ENCODE results near the gene ZNF200. TPM values are rescaled to one million over a fixed set of nuclear protein-coding genes. Genes with fewer than 3 reads are reported as not detected.
"Not testable (repeated sequence)": the region's sequence is repeated elsewhere in the genome, so short reads cannot be mapped to it uniquely, and the experiment has no call there.

The ZNF200 gene
- total and polyA plus RNA-seq, 2 donors (not counting 3 experiments of a cell fraction or from before 2014, with no cell fraction given): 2.8 to 10.0 TPM

GRCh38 chr16:3212006-3212405 lies 23.0 kb downstream of the ZNF200 start:
- no peak for FAIRE-seq
- no peak overlapping the region for H2AFZ ChIP-seq (ENCODE audit: low read depth, low read length)
- H3K9me1 ChIP-seq (replicated peaks; ENCODE audit: control insufficient read depth, extremely low read depth, insufficient read depth, low read length): no peaks in the 10 kb centered on the region
- DNase-seq (ENCODE audit: low read depth, low spot score): no peak
- H3K4me3 ChIP-seq (replicated peaks in 1 of 3; ENCODE audit: insufficient read depth in 1 of 3, low read depth in 1 of 3, low read length in 3 of 3): no peak overlapping the region
- H3K4me1 ChIP-seq (ENCODE audit: control insufficient read depth, extremely low read depth, insufficient read depth, low read length): no peaks in the 10 kb centered on the region
- ChIA-PET CTCF (no interaction called here), POLR2A (no interaction called here)
- dilution Hi-C loops (cut with MboI; ENCODE audit: extremely low pct_ligation_motif_present, low sequenced_read_pairs): no loop called here
- H3K27ac ChIP-seq (ENCODE audit: insufficient read depth, low read depth, low read length): no peak overlapping the region
- no TSS peak for BruUV-seq (replicated peaks)
- no peaks in the 10 kb centered on the region for H3K36me3 ChIP-seq (ENCODE audit: control insufficient read depth in 2 of 2, extremely low read depth in 1 of 2, insufficient read depth in 2 of 2, low read length in 2 of 2)
- no peaks in the 10 kb centered on the region for H3K79me2 ChIP-seq (ENCODE audit: control insufficient read depth, insufficient read depth, low read length)
- no peaks in the 10 kb centered on the region for H4K20me1 ChIP-seq (replicated peaks; ENCODE audit: control insufficient read depth, extremely low read depth, insufficient read depth, low read length)
- no peaks in the 10 kb centered on the region for H3K9me3 ChIP-seq (replicated peaks; ENCODE audit: control insufficient read depth, insufficient read depth, low read length)
- no peak overlapping the region for H3K9ac ChIP-seq (replicated peaks; ENCODE audit: extremely low read depth, insufficient read depth, low read length)
- TF ChIP-seq EZH2 (IDR thresholded peaks at IDR 0.05; ENCODE audit: borderline replicate concordance, low read depth, low read length, severe bottlenecking): no peak
- TF ChIP-seq CTCF (IDR thresholded peaks at IDR 0.05; ENCODE audit: extremely low read depth in 1 of 2, insufficient read depth in 1 of 2, low read depth in 1 of 2, low read length in 2 of 2): no peak
- TF ChIP-seq GATA2 (IDR thresholded peaks at IDR 0.05; ENCODE audit: insufficient read depth, insufficient read length, low read depth, low read length): no peak
- no peaks in the 10 kb centered on the region for H3K27me3 ChIP-seq (ENCODE audit: control insufficient read depth in 2 of 2, insufficient read depth in 2 of 2, low read length in 2 of 2)
- no peak overlapping the region for H3K4me2 ChIP-seq (ENCODE audit: insufficient read depth, low read length)
- intact Hi-C loops (cut with micrococcal nuclease): no loop called here

- no TSS peak for BruUV-seq (replicated peaks)
- no peak overlapping the region for H3K9ac ChIP-seq (replicated peaks; ENCODE audit: extremely low read depth, insufficient read depth, low read length)
Observed at GRCh38 chr16:3207086-3207953, 27.6 kb downstream of the ZNF200 start.

GRCh38 chr16:3205939-3206338 lies 29.0 kb downstream of the ZNF200 start:
- FAIRE-seq; H3K27ac ChIP-seq (ENCODE audit: insufficient read depth, low read depth, low read length); DNase-seq (ENCODE audit: low read depth, low spot score); POLR2A ChIA-PET; CTCF ChIA-PET; H2AFZ ChIP-seq (ENCODE audit: low read depth, low read length); H3K9me1 ChIP-seq (replicated peaks; ENCODE audit: control insufficient read depth, extremely low read depth, insufficient read depth, low read length); H3K4me3 ChIP-seq (replicated peaks in 1 of 3; ENCODE audit: insufficient read depth in 1 of 3, low read depth in 1 of 3, low read length in 3 of 3); H3K27me3 ChIP-seq (ENCODE audit: control insufficient read depth in 2 of 2, insufficient read depth in 2 of 2, low read length in 2 of 2); H3K9me3 ChIP-seq (replicated peaks; ENCODE audit: control insufficient read depth, insufficient read depth, low read length); H3K4me1 ChIP-seq (ENCODE audit: control insufficient read depth, extremely low read depth, insufficient read depth, low read length); dilution Hi-C loops (cut with MboI; ENCODE audit: extremely low pct_ligation_motif_present, low sequenced_read_pairs); H3K9ac ChIP-seq (replicated peaks; ENCODE audit: extremely low read depth, insufficient read depth, low read length); intact Hi-C loops (cut with micrococcal nuclease); BruUV-seq (replicated peaks); H3K79me2 ChIP-seq (ENCODE audit: control insufficient read depth, insufficient read depth, low read length); H3K4me2 ChIP-seq (ENCODE audit: insufficient read depth, low read length); H3K36me3 ChIP-seq (ENCODE audit: control insufficient read depth in 2 of 2, extremely low read depth in 1 of 2, insufficient read depth in 2 of 2, low read length in 2 of 2); H4K20me1 ChIP-seq (replicated peaks; ENCODE audit: control insufficient read depth, extremely low read depth, insufficient read depth, low read length): not testable (repeated sequence)

More at GRCh38 chr16:3207086-3207953, 27.6 kb downstream of the ZNF200 start:
- intact Hi-C loops (cut with micrococcal nuclease): no loop called here
- Histone ChIP-seq H3K27me3 (ENCODE audit: control insufficient read depth in 2 of 2, insufficient read depth in 2 of 2, low read length in 2 of 2) (no peaks in the 10 kb centered on the region), H3K79me2 (ENCODE audit: control insufficient read depth, insufficient read depth, low read length) (no peaks in the 10 kb centered on the region), H3K36me3 (ENCODE audit: control insufficient read depth in 2 of 2, extremely low read depth in 1 of 2, insufficient read depth in 2 of 2, low read length in 2 of 2) (no peaks in the 10 kb centered on the region), H3K9me3 (replicated peaks; ENCODE audit: control insufficient read depth, insufficient read depth, low read length) (peaks cover 2% of the 10 kb centered on the region), H3K4me1 (ENCODE audit: control insufficient read depth, extremely low read depth, insufficient read depth, low read length) (no peaks in the 10 kb centered on the region), H3K27ac (ENCODE audit: insufficient read depth, low read depth, low read length) (no peak overlapping the region), H3K4me3 (replicated peaks in 1 of 3; ENCODE audit: insufficient read depth in 1 of 3, low read depth in 1 of 3, low read length in 3 of 3) (no peak overlapping the region), H4K20me1 (replicated peaks; ENCODE audit: control insufficient read depth, extremely low read depth, insufficient read depth, low read length) (no peaks in the 10 kb centered on the region), H2AFZ (ENCODE audit: low read depth, low read length) (no peak overlapping the region), H3K4me2 (ENCODE audit: insufficient read depth, low read length) (no peak overlapping the region), H3K9me1 (replicated peaks; ENCODE audit: control insufficient read depth, extremely low read depth, insufficient read depth, low read length) (no peaks in the 10 kb centered on the region)
- FAIRE-seq: no peak
- dilution Hi-C loops (cut with MboI; ENCODE audit: extremely low pct_ligation_motif_present, low sequenced_read_pairs): no loop called here
- DNase-seq (ENCODE audit: low read depth, low spot score): no peak
- ChIA-PET POLR2A (interaction anchor here (0.6 kb wide), 1 partner anchor 195 kb away, joined by 5 read pairs; no protein-coding TSS in a partner anchor), CTCF (interaction anchor here (1.2 kb wide), 1 partner anchor 16 kb away, joined by 6 read pairs; no protein-coding TSS in a partner anchor)
- no peak for TF ChIP-seq MYC (IDR thresholded peaks at IDR 0.05; ENCODE audit: low read depth, low read length)
- TF ChIP-seq JUN (IDR thresholded peaks at IDR 0.05; ENCODE audit: borderline replicate concordance, insufficient read depth, insufficient read length, low read depth): no peak
- no peak for TF ChIP-seq POLR2AphosphoS5 (IDR thresholded peaks at IDR 0.05; ENCODE audit: insufficient read depth, low read depth, low read length)
- no peak for TF ChIP-seq MAX (IDR thresholded peaks at IDR 0.05; ENCODE audit: insufficient read depth, insufficient read length)
- no peak for TF ChIP-seq EZH2 (IDR thresholded peaks at IDR 0.05; ENCODE audit: borderline replicate concordance, low read depth, low read length, severe bottlenecking)
- no peak for TF ChIP-seq POLR2A (IDR thresholded peaks at IDR 0.05; ENCODE audit: low read depth, low read length)
- no peak for TF ChIP-seq GATA2 (IDR thresholded peaks at IDR 0.05; ENCODE audit: insufficient read depth, insufficient read length, low read depth, low read length)

Measured in endothelial cell of umbilical vein (primary cell).